ENCODE data around the gene EGR2.
"Not testable (repeated sequence)": the region's sequence is repeated elsewhere in the genome, so short reads cannot be mapped to it uniquely, and the experiment has no call there.

GRCh38 chr10:62788285-62788684 lies 27.9 kb downstream of the EGR2 start:
- not testable (repeated sequence) for TF ChIP-seq CTCF, POLR2A (IDR thresholded peaks at IDR 0.05)

Data from thyroid gland (tissue), 4 donors.